ENCODE measurements around the gene NME7.
"Not testable (repeated sequence)": the region's sequence is repeated elsewhere in the genome, so short reads cannot be mapped to it uniquely, and the experiment has no call there.

NME7 gene, protein sequence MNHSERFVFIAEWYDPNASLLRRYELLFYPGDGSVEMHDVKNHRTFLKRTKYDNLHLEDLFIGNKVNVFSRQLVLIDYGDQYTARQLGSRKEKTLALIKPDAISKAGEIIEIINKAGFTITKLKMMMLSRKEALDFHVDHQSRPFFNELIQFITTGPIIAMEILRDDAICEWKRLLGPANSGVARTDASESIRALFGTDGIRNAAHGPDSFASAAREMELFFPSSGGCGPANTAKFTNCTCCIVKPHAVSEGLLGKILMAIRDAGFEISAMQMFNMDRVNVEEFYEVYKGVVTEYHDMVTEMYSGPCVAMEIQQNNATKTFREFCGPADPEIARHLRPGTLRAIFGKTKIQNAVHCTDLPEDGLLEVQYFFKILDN

DNA sequence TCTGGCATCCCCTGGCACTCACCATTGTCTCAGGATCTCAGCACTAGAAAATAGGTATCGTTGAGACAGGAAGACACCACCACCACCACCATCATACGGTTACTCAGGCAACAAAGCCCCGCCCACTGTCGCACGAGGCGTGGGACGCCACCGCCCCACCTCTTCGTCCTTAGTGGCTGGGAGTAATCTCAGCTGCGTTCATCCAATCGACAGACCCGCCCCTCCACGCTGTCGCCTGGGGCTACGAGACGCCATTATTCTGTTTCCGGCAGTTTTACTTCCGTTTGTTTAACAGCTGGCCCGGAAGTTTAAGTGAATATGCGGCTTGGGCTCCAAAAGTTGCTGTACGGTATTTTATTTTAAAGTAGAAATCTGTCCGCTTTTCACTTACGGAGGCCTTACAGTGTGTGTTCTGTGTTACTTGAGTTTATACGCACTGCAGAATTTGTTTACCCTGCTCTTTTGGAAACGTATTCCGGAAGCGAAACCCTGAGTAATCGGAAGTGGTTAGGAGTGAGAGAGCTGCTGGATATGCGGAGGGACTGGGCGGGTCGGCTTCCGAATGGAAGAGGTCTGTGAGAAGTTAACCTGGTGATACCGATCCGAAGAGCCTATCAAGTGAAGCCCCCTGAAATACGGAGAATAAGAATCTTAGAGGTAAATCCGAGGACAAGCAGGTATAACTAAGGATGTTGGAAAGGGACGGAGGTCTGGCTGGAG, at the start of gene NME7, which contains the start of gene BLZF1:
Gene NME7 (minus strand): TSS at position 112 of the 720 bp plus-strand sequence. CDS start 87 bp downstream, at position 25.
Gene BLZF1 (plus strand): TSS at position 510 of the 720 bp plus-strand sequence. CDS start 1,328 bp downstream, outside the sequence.
- DNase-seq: peak; percentile 95 to 99 (median 96)

DNA sequence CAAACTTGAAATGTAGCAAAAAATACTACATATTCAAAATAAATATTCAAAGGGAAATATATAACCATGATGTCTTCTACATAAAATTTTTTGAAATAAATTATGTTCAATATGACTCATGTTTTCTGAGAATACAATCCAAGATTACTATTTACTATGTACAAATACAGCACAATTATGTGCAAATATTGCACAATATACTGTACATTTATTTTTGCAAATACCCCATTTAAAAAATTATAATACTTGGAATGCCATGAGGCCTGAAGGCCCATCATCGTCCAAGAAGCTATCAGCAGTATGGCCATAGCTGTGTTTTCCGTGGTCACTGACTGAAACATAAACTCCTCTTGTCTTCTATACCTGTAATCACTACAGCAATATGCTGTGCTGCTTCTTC, 47.4 kb upstream of the NME7 start:
- DNase-seq: no peak

DNA sequence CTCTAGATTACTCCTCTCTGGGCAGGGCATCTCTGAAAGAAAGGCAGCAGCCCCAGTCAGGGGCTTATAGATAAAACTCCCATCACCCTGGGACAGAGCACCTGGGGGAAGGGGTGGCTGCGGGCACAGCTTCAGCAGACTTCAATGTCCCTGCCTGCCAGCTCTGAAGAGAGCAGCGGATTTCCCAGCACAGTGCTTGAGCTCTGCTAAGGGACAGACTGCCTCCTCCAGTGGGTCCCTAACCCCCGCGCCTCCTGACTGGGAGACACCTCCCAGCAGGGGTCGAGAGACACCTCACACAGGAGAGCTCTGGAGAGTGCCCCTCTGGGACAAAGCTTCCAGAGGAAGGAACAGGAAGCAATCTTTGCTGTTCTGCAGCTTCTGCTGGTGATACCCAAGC, 40.7 kb upstream of the NME7 start:
- DNase-seq: not testable (repeated sequence)

DNA sequence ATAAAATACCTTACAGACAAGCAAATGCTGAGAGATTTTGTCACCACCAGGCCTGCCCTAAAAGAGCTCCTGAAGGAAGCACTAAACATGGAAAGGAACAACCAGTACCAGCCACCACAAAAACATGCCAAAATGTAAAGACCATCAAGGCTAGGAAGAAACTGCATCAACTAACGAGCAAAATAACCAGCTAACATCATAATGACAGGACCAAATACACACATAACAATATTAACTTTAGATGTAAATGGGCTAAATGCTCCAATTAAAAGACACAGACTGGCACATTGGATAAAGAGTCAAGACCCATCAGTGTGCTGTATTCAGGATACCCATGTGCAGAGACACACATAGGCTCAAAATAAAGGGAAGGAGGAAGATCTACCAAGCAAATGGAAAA, 35.0 kb upstream of the NME7 start:
- not testable (repeated sequence) for DNase-seq

- no peak for DNase-seq
Measured at GRCh38 chr1:169395955-169396354, 28.4 kb upstream of the NME7 start.

- no peak for DNase-seq
Measured at GRCh38 chr1:169392406-169392805, 24.8 kb upstream of the NME7 start.

DNA sequence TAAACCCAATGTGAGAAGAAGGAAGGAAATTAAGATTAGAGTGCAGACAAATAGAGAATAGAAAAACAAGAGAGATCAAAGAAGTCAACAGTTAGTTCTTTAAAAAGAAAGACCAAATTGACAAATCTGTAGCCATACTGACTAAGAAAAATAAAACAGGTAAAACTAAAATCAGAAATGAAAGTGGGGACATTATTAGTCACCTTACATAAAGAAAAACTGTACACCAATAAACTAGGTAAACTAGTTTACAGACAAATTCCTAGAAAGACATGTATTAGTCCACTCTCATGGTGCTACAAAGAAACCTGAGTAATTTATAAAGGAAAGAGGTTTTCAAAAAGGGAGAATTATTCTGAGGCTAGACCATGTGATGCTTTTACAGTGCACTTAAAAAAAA, 22.7 kb upstream of the NME7 start:
- DNase-seq: no peak

DNA sequence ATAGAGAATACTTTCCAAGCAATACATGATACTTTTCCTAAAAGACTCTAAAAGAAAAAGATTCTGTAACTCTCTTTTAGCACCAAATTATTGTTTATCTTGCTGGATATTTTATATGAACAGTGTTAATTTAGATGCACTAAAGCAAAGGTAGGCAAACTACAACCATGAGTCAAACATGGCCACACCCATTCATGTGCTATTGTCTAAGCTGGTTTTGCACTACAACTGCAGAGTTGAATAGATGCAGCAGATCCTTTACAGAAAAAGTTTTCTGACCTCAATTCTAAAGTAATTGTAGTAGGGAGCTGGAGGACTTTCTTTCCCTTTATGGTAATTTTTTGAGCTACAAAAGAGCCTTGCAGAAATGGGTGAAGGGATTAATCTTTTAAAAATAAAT, 19.8 kb upstream of the NME7 start:
- DNase-seq: no peak

DNA sequence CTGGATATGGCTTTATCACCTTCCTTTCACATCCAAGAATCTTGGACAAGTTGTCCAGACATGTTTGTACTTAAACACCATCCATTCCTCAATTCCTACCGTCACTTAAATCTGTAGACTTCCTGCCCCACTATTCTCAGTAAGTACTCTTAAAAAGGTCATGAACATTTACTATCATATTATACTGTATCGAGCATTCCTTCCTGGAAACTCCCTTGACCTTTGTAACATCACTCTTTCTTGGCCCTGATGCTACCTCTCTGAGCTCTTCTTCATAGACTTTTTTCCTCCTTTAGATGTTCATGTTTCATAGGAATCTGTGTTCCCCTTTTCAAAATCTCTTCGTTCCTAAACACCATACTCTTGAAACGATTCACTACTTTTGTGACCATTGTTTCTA, 15.9 kb upstream of the NME7 start:
- no peak for DNase-seq

DNA sequence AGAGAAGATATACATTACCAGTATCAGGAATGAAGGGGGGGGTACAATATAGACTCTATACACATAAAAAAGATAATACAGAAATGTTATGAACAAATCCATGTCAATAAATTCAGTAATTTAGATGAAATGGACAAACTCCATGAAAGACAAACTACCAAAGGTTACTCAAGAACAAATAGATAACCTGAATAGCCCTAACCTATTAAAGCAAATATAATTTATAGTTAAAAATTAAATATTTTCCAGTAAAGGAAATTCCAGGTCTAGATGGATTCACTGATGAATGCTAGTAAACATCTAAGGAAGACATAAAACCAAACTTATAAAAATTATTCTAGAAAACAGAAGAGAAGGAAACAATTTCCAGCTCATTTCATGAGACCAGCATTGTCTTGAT, 13.6 kb upstream of the NME7 start:
- no peak for DNase-seq

GRCh38 chr1:169371404-169371803, 3.8 kb upstream of the NME7 start:
- peak in 1 of 6 experiments; percentile 24 for DNase-seq

- DNase-seq: peak in 2 of 6 experiments; percentile 33 to 43
Measured at GRCh38 chr1:169368406-169368769, 791 bp upstream of the NME7 start.

DNA sequence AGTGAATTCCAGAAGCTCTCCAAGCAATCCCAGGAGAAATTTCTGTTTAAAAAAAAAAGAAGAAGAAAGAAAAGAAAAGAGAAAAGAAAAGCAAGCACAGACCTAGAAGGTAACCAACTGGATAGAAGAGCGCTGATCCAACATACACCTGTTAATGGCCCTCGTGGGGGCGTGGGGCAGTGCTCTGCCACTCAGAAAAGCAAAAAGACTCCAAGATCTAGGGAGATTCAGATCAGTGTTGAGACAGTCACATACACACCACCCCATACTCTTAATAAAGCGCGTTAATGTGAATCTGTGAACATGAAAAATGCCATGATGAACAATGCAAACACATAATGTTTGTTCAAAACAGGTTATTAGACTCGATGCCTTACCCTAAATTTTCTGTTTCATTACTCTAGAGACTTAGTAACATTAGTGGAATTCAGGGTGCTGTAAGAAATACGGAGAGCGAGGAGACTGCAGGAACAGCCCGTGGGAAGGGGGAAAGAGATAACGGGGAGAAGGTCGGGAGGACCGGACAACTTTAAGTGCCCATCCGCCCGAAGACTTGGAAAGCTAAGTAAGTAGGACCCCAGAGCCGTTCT, 406 bp downstream of the NME7 start:
- DNase-seq: no peak

DNA sequence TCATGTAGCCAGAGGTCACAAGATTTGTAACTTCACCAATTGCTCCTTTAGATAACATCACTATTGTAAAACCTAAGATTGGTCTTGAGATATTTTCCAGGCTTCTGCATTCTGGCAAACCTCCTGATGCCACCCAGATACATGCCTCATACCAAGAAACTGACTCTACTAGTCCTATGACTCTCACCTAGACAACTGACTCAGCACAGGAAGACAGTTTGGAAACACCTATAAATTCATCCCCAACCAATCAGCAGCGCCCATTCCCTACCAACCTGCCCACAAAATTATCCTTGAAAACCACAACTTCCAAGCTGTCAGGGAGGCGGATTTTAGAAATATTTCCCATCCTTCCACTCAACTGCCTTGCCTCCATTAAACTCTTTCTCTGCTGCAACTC, 2.6 kb downstream of the NME7 start:
- no peak for DNase-seq

- no peak for DNase-seq
Measured at GRCh38 chr1:169363046-169363730, 4.4 kb downstream of the NME7 start.

DNA sequence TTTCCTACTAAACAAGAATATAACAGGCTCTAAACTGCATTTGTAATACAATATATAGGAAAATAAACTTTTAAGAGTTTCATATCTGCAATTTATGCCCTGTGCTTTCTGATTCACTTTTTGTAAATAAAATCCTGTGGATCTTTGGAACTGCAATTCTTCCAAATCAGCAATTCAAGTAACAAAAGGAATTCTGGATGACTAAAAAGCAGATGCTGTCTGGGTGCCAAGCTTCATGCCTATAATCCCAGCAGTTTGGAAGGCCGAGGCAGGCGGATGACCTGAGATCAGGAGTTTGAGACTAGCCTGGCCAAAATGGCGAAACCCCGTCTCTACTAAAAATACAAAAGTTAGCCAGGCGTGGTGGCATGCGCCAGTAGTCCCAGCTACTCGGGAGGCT, 6.3 kb downstream of the NME7 start:
- DNase-seq: no peak

DNA sequence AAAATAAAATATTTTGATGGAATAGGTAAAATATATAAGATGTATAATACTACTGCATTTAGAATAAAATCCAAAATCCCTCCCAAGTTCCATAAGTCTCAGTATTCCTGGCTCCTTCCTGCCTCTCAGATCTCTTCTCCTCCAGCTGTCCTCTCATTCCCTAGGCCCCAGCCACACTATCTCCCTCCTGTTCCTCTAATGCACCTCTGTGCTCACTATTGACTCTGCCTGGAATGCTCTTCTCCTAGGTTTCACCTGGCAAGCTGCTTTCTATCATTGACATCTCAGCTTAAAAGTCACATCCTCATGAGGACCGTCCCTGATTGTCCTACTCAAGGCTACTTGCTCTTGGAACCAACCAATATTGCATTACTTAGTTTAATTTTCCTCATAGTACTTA, 7.2 kb downstream of the NME7 start:
- DNase-seq: no peak

GRCh38 chr1:169348383-169349036, 19.1 kb downstream of the NME7 start:
- peak in 2 of 6 experiments; percentile 34 to 58 for DNase-seq

- DNase-seq: no peak
Measured at GRCh38 chr1:169347688-169348382, 19.8 kb downstream of the NME7 start.

- DNase-seq: no peak
Measured at GRCh38 chr1:169346036-169346589, 21.5 kb downstream of the NME7 start.

DNA sequence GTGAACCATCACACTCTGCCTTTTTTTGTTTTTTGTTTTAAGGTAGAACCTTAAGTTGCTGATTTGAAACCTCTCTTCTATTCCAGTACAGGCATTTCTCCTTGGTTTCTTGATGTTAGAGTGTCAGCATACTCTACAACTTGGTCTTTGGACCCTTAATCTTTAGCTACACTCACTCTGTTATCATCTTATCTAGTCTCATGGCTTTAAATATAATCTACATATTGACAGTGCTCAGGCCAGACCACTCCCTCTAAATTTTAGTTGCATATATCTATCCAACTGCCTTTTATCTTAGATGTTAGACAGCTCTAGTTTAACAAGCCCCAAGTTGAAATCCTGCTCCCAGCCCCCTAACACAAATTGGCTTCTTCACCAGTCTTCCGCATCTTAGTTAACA, 22.1 kb downstream of the NME7 start:
- DNase-seq: no peak

DNA sequence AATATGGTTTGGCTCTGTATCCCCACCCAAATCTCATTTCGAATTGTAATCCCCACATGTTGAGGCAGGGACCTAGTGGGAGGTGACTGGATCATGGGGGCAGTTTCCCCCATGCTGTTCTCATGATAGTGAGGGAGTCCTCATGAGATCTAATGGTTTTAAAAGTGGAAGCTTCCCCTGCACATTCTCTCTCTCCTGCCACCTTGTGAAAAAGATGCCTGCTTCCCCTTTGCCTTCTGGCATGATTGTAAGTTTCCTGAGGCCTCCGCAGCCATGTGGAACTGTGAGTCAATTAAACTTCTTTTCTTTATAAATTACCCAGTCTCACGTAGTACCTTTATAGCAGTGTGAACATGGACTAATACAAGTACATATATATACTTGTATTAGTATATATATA, 25.5 kb downstream of the NME7 start:
- DNase-seq: not testable (repeated sequence)
